ENCODE data around the gene ISG20. TPM values are rescaled to one million over a fixed set of nuclear protein-coding genes. Genes with fewer than 3 reads are reported as not detected.
A peak's percentile ranks its signal among the peaks of the same experiment; 100 is the strongest.

The ISG20 gene
- total and polyA plus RNA-seq, 12 donors, result 2.0 to 23.0 (median 4.5) TPM

- no peaks in the 10 kb centered on the region for H3K9me3 ChIP-seq
- no peaks in the 10 kb centered on the region for H3K27me3 ChIP-seq
- DNase-seq (no peak), ATAC-seq (no peak)
- peaks cover 0 to 26% (median 0%) of the 10 kb centered on the region in 9 donors for H3K36me3 ChIP-seq
- WGBS, 2 donors, result 93% methylated on average over 11 of the region's 11 CpGs
- no peak overlapping the region for H3K4me3 ChIP-seq
- TF ChIP-seq CTCF (IDR thresholded peaks at IDR 0.05), result no peak
- H3K4me1 ChIP-seq, result peaks cover 0 to 42% (median 23%) of the 10 kb centered on the region in 9 donors
- intact Hi-C loops (cut with DNase I), result no loop called here
- H3K27ac ChIP-seq, result peak overlapping the region in 2 of 10 donors; percentile 73 to 89
These were observed 8.7 kb downstream of the ISG20 start for GRCh38 chr15:88647351-88648105.

- no peak for DNase-seq
- no peaks in the 10 kb centered on the region for H3K9me3 ChIP-seq
- H3K36me3 ChIP-seq, result peaks cover 0 to 26% (median 0%) of the 10 kb centered on the region in 9 donors
- ATAC-seq, result peak in 7 of 8 donors; percentile 14 to 72 (median 34)
- no peaks in the 10 kb centered on the region for H3K27me3 ChIP-seq
- no peak for TF ChIP-seq CTCF (IDR thresholded peaks at IDR 0.05)
- intact Hi-C loops (cut with DNase I), result no loop called here
- WGBS, 2 donors, result 72 to 73% methylated on average over 12 of the region's 12 CpGs
- H3K4me1 ChIP-seq, result peaks cover 0 to 41% (median 23%) of the 10 kb centered on the region in 9 donors
- no peak overlapping the region for H3K4me3 ChIP-seq
- peak overlapping the region in 9 of 10 donors; percentile 57 to 89 (median 73) for H3K27ac ChIP-seq
These were observed 9.8 kb downstream of the ISG20 start for GRCh38 chr15:88648357-88649214.

- intact Hi-C loops (cut with DNase I), result no loop called here
- TF ChIP-seq CTCF (IDR thresholded peaks at IDR 0.05), result no peak
- WGBS, 2 donors, result 37 to 58% methylated on average over 12 of the region's 12 CpGs
- H3K4me3 ChIP-seq, result no peak overlapping the region
- H3K36me3 ChIP-seq, result peaks cover 0 to 26% (median 0%) of the 10 kb centered on the region in 9 donors
- no peaks in the 10 kb centered on the region for H3K27me3 ChIP-seq
- peak overlapping the region in 9 of 10 donors; percentile 57 to 89 (median 74) for H3K27ac ChIP-seq
- ATAC-seq (peak; percentile 57 to 91 (median 80)), DNase-seq (peak; percentile 53 to 61)
- peaks cover 0 to 41% (median 23%) of the 10 kb centered on the region in 9 donors for H3K4me1 ChIP-seq
- H3K9me3 ChIP-seq, result no peaks in the 10 kb centered on the region
These were observed 10.5 kb downstream of the ISG20 start for GRCh38 chr15:88649286-88649733.
